Endodermal cell (in vitro differentiated cells): ENCODE measurements around the gene IVD. TPM values are rescaled to one million over a fixed set of nuclear protein-coding genes. Genes with fewer than 3 reads are reported as not detected.

Source experiments
- DNase-seq: peaks from one replicate; pipeline ENCODE4 v3.0.0-alpha.2; 2017
- H3K27ac ChIP-seq: 2 replicates; pipeline ENCODE4 v1.5.1; 2013; ENCODE audit warnings: mild to moderate bottlenecking, low read depth, low read length, moderate library complexity
- H3K27me3 ChIP-seq: 2 replicates; pipeline ENCODE4 v1.6.1; 2013; ENCODE audit warnings: mild to moderate bottlenecking, low read length, moderate library complexity; ENCODE audit not compliant: insufficient read depth, control insufficient read depth, poor library complexity, severe bottlenecking
- H3K36me3 ChIP-seq: 2 replicates; pipeline ENCODE4 v1.7.0; 2013; ENCODE audit warnings: mild to moderate bottlenecking, low read length, moderate library complexity; ENCODE audit not compliant: control insufficient read depth, insufficient read depth
- H3K4me1 ChIP-seq: one replicate; pipeline ENCODE4 v1.7.0; 2013; ENCODE audit warnings: low read length; ENCODE audit not compliant: control insufficient read depth, insufficient read depth
- H3K4me3 ChIP-seq: 2 replicates; pipeline ENCODE4 v1.5.1; 2013; ENCODE audit warnings: mild to moderate bottlenecking, low read length, moderate library complexity
- H3K9ac ChIP-seq: 2 replicates; pipeline ENCODE4 v1.6.1; 2013; ENCODE audit warnings: mild to moderate bottlenecking, low read length, moderate library complexity; ENCODE audit not compliant: poor library complexity, severe bottlenecking; ENCODE audit errors: extremely low read depth
- H3K9me3 ChIP-seq: 2 replicates; pipeline ENCODE4 v1.6.1; 2013; ENCODE audit warnings: mild to moderate bottlenecking, low read length, moderate library complexity; ENCODE audit not compliant: control insufficient read depth
- H3K27ac Mint-ChIP-seq: 2 replicates; pipeline ENCODE4 v1.8.0; 2020; ENCODE audit warnings: mixed read lengths
- H3K27me3 Mint-ChIP-seq: 2 replicates; pipeline ENCODE4 v1.8.0; 2021; ENCODE audit warnings: mild to moderate bottlenecking, mixed read lengths; ENCODE audit not compliant: insufficient read depth
- H3K36me3 Mint-ChIP-seq: 2 replicates; pipeline ENCODE4 v1.8.0; 2020; ENCODE audit warnings: low read depth, mixed read lengths
- H3K4me1 Mint-ChIP-seq: 2 replicates; pipeline ENCODE4 v1.8.0; 2020; ENCODE audit warnings: mixed read lengths
- H3K4me3 Mint-ChIP-seq: 2 replicates; pipeline ENCODE4 v1.8.0; 2020; ENCODE audit warnings: mild to moderate bottlenecking, moderate library complexity, mixed read lengths
- H3K9me3 Mint-ChIP-seq: 2 replicates; pipeline ENCODE4 v1.8.0; 2020; ENCODE audit warnings: mild to moderate bottlenecking, mixed read lengths
- CTCF ChIP-seq: fragments of 200-600 bp; sonication (generic); conservative IDR thresholded peaks from 2 replicates; pipeline ENCODE4 v1.5.0; 2021; ENCODE audit warnings: antibody characterized with exemption, mild to moderate bottlenecking
- WGBS, 2 experiments: methylation state at CpG; one replicate each; pipeline versions ENCODE4 v1.1.5 to v1.1.7; 2013; ENCODE audit warnings: missing lambda C conversion rate in 2 of 2, mixed read lengths in 1 of 2; ENCODE audit not compliant: insufficient coverage in 1 of 2, insufficient read length in 1 of 2; 5-methylcytosine and 5-hydroxymethylcytosine counted together
- total RNA-seq, 2 donors: library from RNA; stranded (reverse); fragmentation: NEBNext Ultra II Directional in 1 of 2; extraction: Animal tissue kit (Norgen Biotek cat#: 25700) in 1 of 2; gene quantifications; 2 replicates in 1 of 2; 3 replicates in 1 of 2; pipeline ENCODE4 v1.2.1, GENCODE V29; 2021

Gene IVD
- total RNA-seq, 2 donors from 2014 or later, result 90.6 to 98.7 TPM

GRCh38 chr15:40436116-40436891 is 30.7 kb downstream of the IVD start:
- H3K4me3 Mint-ChIP-seq, result peak overlapping the region; percentile 85
- WGBS, 2 experiments, result 0 to 3% methylated on average over 2 to 34 of the region's 39 CpGs
- DNase-seq, result peak; percentile 68
- H3K9me3 ChIP-seq, result no peaks in the 10 kb centered on the region
- no peaks in the 10 kb centered on the region for H3K36me3 ChIP-seq
- no peak overlapping the region for H3K27ac Mint-ChIP-seq
- peaks cover 7% of the 10 kb centered on the region for H3K4me1 ChIP-seq
- peaks cover 51% of the 10 kb centered on the region for H3K27me3 Mint-ChIP-seq
- H3K36me3 Mint-ChIP-seq, result no peaks in the 10 kb centered on the region
- peak; percentile 12 for TF ChIP-seq CTCF
- H3K9me3 Mint-ChIP-seq, result no peaks in the 10 kb centered on the region
- peak overlapping the region; percentile 82 for H3K4me3 ChIP-seq
- H3K9ac ChIP-seq, result peak overlapping the region; percentile 18
- no peak overlapping the region for H3K27ac ChIP-seq
- H3K27me3 ChIP-seq, result peaks cover 61% of the 10 kb centered on the region
- peaks cover 32% of the 10 kb centered on the region for H3K4me1 Mint-ChIP-seq

GRCh38 chr15:40436892-40437751 is 31.5 kb downstream of the IVD start:
- 0 to 14% methylated on average over 1 to 17 of the region's 17 CpGs for WGBS, 2 experiments
- peak overlapping the region; percentile 11 for H3K9ac ChIP-seq
- H3K27me3 ChIP-seq, result peaks cover 61% of the 10 kb centered on the region
- peak overlapping the region; percentile 85 for H3K4me3 Mint-ChIP-seq
- H3K27me3 Mint-ChIP-seq, result peaks cover 51% of the 10 kb centered on the region
- DNase-seq, result peak; percentile 69
- H3K27ac ChIP-seq, result no peak overlapping the region
- peak overlapping the region; percentile 82 for H3K4me3 ChIP-seq
- no peaks in the 10 kb centered on the region for H3K9me3 ChIP-seq
- TF ChIP-seq CTCF, result no peak
- H3K36me3 ChIP-seq, result no peaks in the 10 kb centered on the region
- peak overlapping the region; percentile 17 for H3K27ac Mint-ChIP-seq
- H3K36me3 Mint-ChIP-seq, result no peaks in the 10 kb centered on the region
- H3K4me1 Mint-ChIP-seq, result peaks cover 32% of the 10 kb centered on the region
- H3K4me1 ChIP-seq, result peaks cover 7% of the 10 kb centered on the region
- H3K9me3 Mint-ChIP-seq, result no peaks in the 10 kb centered on the region

- no peaks in the 10 kb centered on the region for H3K9me3 Mint-ChIP-seq
- H3K9ac ChIP-seq, result no peak overlapping the region
- peak overlapping the region; percentile 85 for H3K4me3 Mint-ChIP-seq
- peaks cover 44% of the 10 kb centered on the region for H3K27me3 Mint-ChIP-seq
- H3K4me3 ChIP-seq, result peak overlapping the region; percentile 82
- peak overlapping the region; percentile 17 for H3K27ac Mint-ChIP-seq
- no peaks in the 10 kb centered on the region for H3K9me3 ChIP-seq
- peaks cover 10% of the 10 kb centered on the region for H3K4me1 ChIP-seq
- H3K36me3 ChIP-seq, result no peaks in the 10 kb centered on the region
- TF ChIP-seq CTCF, result no peak
- DNase-seq, result peak; percentile 72
- no peaks in the 10 kb centered on the region for H3K36me3 Mint-ChIP-seq
- peaks cover 55% of the 10 kb centered on the region for H3K27me3 ChIP-seq
- no peak overlapping the region for H3K27ac ChIP-seq
- H3K4me1 Mint-ChIP-seq, result peaks cover 40% of the 10 kb centered on the region
- 39 to 53% methylated on average over 8 to 21 of the region's 21 CpGs for WGBS, 2 experiments
Measured at GRCh38 chr15:40437752-40438687, 32.4 kb downstream of the IVD start.
